GM19324 (cell line): Measurements from ENCODE around the gene UNCX.

Source experiments
- ATAC-seq: cut with Tn5 transposase; IDR thresholded peaks from one replicate; pipeline ENCODE4 v1.9.1; 2021; ENCODE audit warnings: mild to moderate bottlenecking, moderate library complexity; ENCODE audit not compliant: unreplicated experiment, low FRiP score

The UNCX gene

GRCh38 chr7:1214516-1214915, 18.2 kb upstream of the UNCX start:
- ATAC-seq, result no peak

GRCh38 chr7:1218541-1219165, 14.0 kb upstream of the UNCX start:
- no peak for ATAC-seq

- no peak for ATAC-seq
These were observed 13.2 kb upstream of the UNCX start for GRCh38 chr7:1219498-1219897.

GRCh38 chr7:1220000-1220726, 12.5 kb upstream of the UNCX start:
- no peak for ATAC-seq

GRCh38 chr7:1220977-1221745, 11.5 kb upstream of the UNCX start:
- no peak for ATAC-seq

GRCh38 chr7:1223196-1223981, 9.3 kb upstream of the UNCX start:
- ATAC-seq, result no peak

- no peak for ATAC-seq
These were observed 8.5 kb upstream of the UNCX start for GRCh38 chr7:1224086-1224716.

GRCh38 chr7:1225030-1225429, 7.6 kb upstream of the UNCX start:
- no peak for ATAC-seq

- no peak for ATAC-seq
These were observed 7.1 kb upstream of the UNCX start for GRCh38 chr7:1225441-1226185.

GRCh38 chr7:1226186-1226901, 6.3 kb upstream of the UNCX start:
- no peak for ATAC-seq

- no peak for ATAC-seq
These were observed 5.4 kb upstream of the UNCX start for GRCh38 chr7:1227071-1227804.

- ATAC-seq, result no peak
These were observed 4.7 kb upstream of the UNCX start for GRCh38 chr7:1227814-1228544.

GRCh38 chr7:1228545-1229201, 4.0 kb upstream of the UNCX start:
- no peak for ATAC-seq

- no peak for ATAC-seq
These were observed 3.3 kb upstream of the UNCX start for GRCh38 chr7:1229202-1229947.

GRCh38 chr7:1229956-1230355, 2.7 kb upstream of the UNCX start:
- ATAC-seq, result no peak

- no peak for ATAC-seq
These were observed 2.1 kb upstream of the UNCX start for GRCh38 chr7:1230411-1231213.
